Activated T-cell treated with anti-CD3 and anti-CD28 coated beads for 48 hours (primary cell): Measurements from ENCODE around the gene USP5.

ENCODE experiments used
- DNase-seq: peaks from one replicate; pipeline ENCODE4 v3.0.0-alpha.2; 2020; ENCODE audit warnings: low read depth

USP5 gene

DNA sequence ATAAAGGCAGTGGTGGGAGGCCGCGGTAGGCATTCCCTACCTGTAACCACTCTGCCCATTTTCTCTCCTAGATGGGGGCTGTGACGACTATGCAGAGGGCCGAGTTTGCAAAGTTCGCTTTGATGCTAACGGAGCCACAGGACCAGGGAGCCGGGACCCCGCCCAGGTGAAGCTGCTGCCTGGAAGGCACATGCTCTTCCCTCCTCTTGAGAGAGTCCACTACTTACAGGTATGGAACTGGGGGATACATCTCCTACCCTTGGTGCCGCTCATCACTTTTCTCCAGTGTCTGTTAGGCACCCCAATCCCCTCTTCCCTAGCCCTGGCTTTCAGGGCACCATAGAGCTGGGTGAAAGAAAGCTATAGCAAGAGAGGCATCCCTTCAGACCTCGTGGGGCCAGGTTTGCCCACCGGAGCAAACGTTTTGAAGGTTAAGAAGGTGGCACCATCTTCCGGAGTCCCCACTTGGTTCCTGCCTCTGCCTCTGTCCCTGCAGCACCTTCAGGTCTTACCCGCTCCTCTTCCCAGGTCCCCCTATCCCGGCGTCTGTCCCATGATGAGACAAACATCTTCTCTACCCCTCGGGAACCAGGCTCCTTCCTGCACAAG, 25.7 kb upstream of the USP5 start:
- no peak for DNase-seq

DNA sequence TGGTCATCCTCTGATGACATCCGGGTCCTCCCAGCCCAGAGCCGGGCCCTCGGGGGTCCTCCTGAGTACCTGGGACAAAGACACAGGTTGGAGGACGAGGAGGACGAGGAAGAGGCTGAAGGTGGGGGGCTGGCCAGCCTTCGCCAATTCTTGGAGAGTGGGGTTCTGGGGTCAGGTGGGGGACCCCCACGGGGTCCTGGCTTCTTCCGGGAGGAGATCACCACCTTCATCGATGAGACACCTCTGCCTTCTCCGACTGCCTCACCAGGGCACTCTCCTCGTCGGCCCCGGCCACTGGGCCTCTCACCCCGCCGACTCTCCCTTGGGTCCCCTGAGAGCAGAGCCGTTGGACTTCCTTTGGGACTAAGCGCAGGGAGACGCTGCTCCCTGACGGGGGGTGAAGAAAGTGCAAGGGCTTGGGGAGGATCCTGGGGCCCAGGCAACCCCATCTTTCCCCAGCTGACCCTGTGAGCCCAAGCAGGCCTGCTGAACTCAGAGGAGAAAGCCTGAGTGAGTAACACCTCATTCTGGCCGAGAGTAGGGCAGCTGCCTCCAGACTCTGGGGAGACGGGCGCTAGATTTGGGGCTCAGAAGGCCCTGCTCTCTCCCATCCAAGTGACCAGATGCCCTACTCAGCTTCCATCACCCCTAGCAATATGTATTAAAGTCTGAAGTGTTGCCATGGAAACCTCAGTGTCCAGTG, 25.1 kb upstream of the USP5 start:
- no peak for DNase-seq

DNA sequence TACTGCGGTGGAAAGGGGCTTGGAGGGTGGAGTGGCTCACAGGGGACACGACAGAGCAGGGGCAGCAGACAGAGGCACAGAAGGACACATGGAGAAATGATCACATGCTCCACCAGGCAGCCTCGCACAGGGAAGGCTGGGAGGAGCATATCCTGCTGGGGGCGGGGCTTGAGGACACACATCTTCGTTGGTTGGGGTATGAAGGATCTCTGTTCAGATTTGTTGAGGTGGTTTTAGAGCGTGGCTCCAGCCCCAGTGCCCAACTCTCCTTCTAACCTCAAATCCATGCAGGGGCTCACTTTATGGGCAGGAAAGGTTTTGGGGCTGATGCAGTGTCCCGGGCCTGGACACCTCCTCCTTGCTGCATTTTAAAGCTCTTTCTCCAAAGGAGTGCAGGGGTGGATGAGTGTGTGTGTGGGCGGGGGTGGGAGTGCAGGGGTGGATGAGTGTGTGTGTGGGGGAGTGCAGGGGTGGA, 24.5 kb upstream of the USP5 start:
- peak; percentile 45 for DNase-seq

DNA sequence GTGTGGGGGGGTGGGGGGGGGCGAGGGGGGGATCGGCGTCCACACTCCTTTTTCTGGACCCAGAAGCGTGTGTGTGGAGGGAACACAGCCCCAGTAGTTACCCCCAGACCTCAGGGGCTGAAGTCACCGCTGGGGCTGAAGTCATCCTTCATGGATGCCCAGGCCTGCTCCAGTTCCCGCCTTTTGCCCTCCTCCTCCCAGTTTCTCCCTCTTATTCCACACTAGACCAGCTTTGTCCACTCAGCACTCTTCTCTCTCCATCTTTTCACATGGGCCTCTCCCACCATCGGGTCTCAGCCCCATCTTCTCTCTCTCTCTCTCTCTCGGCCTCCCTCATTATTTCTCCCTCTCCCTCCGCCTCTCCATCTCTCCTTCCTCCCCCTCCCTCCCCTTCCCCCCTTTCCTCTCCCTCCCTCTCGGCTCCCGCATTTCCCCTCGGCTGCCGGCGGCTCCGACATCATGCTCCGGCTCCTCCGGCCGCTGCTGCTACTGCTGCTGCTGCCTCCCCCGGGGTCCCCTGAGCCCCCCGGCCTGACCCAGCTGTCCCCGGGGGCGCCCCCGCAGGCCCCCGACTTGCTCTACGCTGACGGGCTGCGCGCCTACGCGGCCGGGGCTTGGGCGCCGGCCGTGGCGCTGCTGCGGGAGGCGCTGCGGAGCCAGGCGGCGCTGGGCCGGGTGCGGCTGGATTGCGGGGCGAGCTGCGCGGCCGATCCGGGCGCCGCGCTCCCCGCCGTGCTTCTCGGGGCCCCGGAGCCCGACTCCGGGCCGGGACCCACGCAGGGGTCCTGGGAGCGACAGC, 23.8 kb upstream of the USP5 start, which contains the start of gene P3H3:
Gene P3H3 (plus strand): TSS at position 426 of the 799 bp plus-strand sequence. CDS start 34 bp downstream, at position 460.
- DNase-seq: no peak

DNA sequence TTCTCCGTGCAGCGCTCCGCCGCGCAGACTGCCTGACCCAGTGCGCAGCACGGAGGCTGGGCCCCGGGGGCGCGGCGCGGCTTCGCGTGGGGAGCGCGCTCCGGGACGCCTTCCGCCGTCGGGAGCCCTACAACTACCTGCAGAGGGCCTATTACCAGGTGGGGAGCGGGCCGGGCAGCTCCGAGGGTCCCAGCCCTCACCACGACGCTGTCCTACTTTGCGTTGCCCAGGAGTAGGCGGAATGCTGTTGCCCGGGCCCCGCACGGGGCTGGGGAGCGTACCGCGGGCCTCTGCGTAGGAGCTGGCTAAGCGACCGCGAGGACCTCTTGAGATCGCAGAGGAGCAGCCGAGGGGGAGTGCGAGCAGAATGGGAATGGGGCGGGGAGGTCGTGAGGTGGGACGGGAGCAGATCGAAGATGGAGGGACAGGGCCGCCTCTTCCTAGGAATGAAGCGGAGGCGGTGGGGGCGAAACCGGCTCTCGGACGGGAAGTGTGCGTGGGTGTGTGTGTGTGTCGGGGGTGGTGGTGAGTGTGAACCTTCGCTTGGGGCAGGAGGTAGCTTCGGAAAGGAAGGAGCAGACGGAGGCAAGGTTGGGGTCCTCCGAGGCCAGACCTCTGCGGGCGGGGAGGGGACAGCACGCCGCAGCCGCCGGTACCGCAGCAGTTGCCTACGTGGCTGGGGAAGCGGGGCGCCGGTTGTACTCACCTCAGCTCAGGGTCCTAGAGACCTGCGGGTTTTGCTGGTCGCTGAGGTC, 23.0 kb upstream of the USP5 start:
- no peak for DNase-seq

DNA sequence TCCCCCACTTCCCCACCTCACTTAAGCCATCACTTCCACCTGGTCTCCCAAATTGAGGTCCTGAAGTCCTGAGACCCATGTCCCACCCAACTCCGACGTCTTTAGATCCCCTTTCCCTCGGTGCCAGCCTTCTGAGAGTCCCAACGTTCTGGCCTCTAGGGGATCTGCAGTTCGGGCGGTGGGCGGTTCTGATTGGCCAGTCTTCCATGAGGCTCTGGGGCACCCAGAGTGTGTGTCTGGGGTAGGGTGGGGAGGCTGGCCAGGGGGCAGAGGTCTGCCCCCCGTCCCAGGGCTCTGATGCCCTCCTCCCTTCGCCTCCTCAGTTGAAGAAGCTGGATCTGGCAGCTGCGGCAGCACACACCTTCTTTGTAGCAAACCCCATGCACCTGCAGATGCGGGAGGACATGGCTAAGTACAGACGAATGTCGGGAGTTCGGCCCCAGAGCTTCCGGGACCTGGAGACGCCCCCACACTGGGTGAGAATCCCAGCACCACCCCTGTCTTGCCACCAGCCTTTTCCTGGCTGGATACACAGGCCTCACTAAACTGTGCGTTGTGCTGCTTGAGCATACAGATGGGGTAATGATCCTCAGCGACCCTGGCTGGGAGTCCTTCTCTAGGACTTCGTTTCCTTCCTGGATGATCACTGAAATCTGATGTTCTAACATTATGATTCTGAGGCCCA, 22.3 kb upstream of the USP5 start:
- no peak for DNase-seq

DNA sequence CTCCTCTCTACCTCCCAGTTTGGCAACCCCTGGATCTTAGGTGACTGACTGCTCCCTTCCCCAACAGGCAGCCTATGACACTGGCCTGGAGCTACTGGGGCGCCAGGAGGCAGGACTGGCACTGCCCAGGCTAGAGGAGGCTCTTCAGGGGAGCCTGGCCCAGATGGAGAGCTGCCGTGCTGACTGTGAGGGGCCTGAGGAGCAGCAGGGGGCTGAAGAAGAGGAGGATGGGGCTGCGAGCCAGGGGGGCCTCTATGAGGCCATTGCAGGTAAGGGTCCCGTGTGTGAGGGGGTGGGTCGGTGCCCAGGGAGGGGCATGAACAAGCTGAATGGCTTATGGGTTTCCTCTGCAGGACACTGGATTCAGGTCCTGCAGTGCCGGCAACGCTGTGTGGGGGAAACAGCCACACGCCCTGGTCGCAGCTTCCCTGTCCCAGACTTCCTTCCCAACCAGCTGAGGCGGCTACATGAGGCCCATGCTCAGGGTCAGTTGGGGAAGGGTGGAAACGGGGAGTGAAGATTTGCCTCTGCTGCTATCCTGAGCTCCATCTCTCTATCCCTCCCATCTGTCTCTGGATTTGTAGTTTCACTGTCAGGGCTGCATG, 21.6 kb upstream of the USP5 start:
- DNase-seq: no peak

DNA sequence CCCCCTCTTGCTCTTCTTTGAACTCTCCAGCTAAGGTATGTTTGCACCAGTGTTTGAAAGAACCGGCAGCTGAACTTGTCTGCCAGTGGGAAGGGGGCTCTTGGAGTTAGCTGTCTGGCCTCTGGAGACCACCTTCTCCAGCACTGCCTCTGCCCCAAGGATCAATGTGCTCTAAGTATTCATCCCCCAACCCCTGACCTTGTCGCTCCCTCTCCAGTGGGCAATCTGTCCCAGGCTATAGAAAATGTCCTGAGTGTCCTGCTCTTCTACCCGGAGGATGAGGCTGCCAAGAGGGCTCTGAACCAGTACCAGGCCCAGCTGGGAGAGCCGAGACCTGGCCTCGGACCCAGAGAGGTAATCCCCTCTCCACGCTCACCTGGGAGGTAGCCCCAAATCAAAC, 21.0 kb upstream of the USP5 start:
- DNase-seq: no peak

DNA sequence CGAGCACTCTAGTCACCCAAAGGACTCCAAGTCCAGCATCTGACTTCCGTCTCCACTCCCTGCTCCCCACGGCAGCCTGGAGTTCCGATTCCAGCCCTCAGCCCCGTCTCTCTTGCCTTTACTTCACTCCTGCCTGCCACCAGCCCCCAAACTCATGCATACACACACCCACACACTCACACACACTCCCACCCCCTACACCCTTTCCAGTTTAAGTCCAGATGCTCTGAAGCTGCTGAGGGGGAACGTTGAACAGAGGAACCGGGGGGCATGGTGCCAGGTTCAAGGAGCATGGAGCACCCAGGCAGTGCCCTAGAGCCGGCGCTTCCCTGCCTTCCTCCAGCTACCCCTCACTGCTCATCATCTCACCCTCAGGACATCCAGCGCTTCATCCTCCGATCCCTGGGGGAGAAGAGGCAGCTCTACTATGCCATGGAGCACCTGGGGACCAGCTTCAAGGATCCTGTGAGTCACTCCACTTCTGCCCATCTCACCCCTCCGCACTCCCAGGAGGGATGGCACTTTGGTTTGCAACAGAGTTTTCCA, 20.4 kb upstream of the USP5 start:
- DNase-seq: no peak

DNA sequence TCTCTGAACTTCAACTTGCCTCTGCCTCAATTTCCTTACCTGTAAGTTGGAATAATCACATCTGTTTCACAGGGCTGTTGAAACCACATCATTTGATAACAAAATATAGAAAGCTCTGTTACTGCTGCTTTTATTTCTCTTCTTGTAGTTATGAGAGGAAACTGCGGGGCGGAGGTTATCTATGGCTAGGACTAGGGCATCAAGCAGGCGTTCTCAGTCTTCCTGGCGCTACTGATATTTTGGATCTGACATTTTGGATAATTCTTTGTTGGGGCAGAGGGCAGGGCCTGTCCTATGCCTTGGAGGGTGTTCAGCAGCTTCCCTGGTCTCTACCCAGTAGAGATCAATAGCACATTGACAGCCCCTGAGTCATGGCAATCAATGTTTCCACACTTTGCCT, 19.8 kb upstream of the USP5 start:
- no peak for DNase-seq

DNA sequence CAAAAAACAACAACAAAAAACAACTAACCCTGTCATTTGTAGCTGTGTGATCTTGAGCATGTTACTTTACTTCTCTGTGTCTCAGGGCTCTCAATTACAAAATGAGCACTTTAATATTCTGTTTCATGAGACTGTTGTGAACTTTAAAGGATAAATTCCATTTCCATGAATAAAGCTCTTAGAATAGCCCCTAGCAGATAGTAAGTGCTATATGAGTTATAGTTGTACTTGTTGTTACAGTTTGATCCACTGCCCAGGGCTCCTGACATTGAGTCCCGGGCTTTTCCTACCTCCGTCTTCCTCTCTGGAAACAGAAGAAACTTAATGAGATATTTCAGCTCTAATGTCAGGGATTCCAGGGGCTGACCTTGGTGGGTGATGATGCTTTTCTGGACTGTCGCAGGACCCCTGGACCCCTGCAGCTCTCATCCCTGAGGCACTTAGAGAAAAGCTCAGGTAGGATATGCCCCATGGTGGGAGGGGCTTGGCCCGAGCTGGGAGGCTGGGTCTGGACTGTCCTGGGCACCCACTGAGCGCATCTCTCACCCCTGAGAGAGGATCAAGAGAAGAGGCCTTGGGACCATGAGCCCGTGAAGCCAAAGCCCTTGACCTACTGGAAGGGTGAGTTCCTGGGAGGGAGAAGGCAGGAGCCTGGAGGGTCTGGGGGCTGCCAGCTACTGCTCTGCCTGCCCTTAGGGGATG, 18.6 kb upstream of the USP5 start:
- no peak for DNase-seq

DNA sequence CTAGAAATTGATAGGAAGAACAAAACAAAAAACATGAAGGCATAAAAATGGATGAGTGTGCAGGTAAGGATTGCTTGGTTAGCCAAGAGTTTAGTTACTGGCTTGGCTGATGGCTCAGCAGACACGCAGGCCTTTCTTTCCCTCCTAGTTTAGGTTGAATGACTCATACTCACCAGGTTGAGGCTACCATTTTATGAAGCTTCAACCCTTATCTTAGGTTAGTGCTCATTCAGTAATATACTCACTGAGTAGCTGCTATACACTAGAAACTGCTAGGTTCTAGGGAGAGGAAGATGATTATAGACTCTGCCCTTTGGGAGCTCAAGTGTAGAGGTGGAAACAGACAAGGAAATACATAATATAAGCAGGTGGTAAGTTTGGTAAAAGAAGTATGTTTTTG, 17.7 kb upstream of the USP5 start:
- DNase-seq: no peak

DNA sequence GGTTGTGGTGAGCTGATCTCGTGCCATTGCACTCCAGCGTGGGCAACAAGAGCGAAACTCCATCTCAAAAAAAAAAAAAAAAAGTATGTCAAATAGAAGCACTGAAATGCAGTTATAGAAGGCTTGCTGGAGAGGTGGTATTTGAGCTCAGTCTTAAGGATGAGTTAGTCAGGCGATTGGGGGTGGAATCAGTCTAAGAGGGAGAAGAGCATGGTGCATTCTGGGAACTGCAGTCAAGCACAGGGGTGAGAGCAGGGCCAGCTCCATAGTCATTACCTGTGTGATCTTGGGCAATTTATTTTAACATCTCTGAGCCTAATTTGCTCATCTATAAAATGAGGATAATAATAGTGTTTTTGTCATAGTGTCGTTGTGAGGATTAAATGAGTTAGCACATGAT, 17.1 kb upstream of the USP5 start:
- no peak for DNase-seq

DNA sequence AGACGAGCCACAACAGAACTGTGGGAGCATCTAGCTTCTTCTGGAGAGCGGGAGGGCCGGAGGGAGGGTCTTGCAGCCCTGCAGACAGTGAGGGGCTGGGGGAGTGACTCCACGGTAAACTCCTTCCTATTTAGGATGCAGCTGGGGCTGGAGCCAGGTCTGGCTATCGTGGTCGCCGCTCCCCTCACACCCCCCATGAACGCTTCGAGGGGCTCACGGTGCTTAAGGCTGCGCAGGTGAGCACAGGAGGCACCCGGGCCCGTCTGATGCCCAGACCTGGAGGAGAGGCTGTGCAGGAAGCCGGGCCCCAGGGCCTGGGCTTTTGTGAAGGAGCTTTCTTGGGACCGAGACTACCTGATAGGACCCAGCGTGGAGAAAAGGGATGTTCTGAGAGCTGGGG, 15.1 kb upstream of the USP5 start:
- DNase-seq: no peak

DNA sequence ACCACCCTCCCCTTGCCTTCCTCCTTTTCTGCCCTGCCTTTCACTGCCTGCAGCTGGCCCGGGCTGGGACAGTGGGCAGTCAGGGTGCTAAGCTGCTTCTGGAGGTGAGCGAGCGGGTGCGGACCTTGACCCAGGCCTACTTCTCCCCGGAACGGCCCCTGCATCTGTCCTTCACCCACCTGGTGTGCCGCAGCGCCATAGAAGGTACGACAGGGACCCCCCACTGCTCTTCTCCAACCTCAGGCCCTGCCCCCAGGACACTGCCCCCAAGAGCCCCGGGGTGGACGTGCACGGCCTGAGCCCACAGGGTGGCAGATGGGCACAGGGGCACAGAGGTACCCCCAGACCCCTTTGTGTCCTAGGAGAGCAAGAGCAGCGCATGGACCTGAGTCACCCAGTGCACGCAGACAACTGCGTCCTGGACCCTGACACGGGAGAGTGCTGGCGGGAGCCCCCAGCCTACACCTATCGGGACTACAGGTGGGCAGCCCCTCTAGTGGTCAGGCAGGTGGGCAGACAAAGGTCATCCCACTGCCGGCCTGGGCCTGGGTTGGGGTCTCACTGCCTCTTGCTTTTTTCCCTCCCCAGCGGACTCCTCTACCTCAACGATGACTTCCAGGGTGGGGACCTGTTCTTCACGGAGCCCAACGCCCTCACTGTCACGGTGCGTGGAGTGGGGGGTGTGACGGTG, 14.4 kb upstream of the USP5 start:
- no peak for DNase-seq

DNA sequence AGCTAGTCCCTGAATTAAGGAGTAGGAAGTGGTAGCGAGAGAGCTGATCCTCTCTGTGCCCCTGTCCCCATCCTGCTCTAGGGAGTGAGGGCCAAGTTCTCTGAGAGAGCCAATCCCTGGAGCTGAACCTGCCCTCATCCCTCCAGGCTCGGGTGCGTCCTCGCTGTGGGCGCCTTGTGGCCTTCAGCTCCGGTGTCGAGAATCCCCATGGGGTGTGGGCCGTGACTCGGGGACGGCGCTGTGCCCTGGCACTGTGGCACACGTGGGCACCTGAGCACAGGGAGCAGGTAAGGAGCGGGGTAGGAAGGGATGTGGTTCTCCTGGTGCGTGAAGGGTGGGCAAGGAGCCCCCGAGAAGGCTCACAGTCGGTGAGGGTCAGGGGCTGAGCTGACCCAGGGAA, 13.1 kb upstream of the USP5 start:
- no peak for DNase-seq

DNA sequence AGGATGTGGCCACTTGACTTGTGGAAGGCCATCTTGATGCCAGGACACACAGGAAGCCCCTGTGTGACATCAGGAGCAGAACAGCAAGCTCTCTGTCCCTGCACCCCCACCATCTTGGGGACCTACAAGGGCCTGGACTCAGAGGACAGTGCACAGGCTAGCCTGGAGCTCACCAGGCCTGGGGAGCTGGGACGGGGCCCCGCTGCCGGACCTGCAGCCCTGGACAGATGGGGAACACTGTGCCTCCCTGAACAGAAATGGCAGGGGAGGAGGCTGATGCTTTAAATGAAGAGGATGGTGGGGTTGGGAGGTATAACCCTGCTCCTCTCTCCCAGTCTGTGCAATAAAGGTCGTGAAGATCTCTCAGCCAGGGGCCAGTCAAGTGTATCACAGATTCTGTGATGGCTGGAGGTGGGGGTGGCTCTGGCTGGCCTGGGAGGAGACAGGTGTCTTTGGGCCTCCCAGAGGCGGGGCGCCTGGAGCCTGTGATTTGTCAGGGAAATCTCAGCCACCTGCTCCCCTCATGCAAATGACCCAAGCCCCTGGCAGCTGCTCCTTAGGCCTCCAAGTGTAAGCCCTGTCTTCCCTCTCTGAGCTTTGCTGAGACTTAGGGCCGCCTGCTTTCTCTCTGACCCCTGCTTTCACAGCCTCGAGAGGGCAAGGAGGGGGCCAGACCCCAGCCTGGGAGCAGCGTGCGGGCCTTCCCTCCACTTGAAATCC, 12.3 kb upstream of the USP5 start:
- no peak for DNase-seq

DNA sequence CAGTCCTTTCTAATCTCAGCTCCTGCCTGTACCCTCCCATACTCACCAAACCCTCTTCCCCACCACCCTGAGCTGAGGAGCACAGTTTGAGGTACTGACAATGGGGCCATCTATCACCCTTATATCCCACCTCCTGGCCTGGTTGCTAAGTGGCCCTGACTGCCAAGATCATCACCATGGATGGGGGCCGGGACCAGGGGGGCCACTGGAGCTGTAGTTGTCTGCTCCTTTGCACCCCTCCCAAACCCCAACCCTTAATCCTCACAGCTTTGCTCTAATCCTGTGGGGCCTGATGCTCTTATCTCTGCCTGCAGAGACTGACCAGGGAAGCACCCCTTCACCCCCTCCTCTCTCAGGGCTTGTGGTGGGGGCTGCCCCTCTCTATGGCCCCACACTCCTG, 11.6 kb upstream of the USP5 start:
- DNase-seq: no peak
